H1 (cell line): ENCODE results near the gene HIP1. TPM values are rescaled to one million over a fixed set of nuclear protein-coding genes. Genes with fewer than 3 reads are reported as not detected.

Source experiments
- CTCF ChIA-PET: fragments of 300-600 bp; sonication (Branson Sonifier 250); formaldehyde crosslinking; loops from one replicate; lab custom pipeline; 2021; ENCODE audit not compliant: partially characterized antibody; lab: Charles Lee
- POLR2A ChIA-PET: fragments of 300-600 bp; sonication (Branson Sonifier 250); formaldehyde crosslinking; loops from one replicate; lab custom pipeline; 2021; ENCODE audit warnings: inconsistent platforms; ENCODE audit not compliant: partially characterized antibody; lab: Charles Lee
- DNase-seq, 2 experiments: peaks; one replicate each; pipeline versions ENCODE4 v3.0.0 to v3.0.0-alpha.2; 2010 to 2022; ENCODE audit warnings: low spot score in 2 of 2, low read depth in 1 of 2, mixed read lengths in 1 of 2
- FAIRE-seq: peaks from 2 replicates; lab custom pipeline; 2011; peaks lifted over from hg19 to GRCh38; lab: Jason Lieb, UNC
- H2AFZ ChIP-seq: 2 replicates; pipeline ENCODE4 v1.8.1; 2012; ENCODE audit warnings: low read length, inconsistent platforms
- H2AK5ac ChIP-seq: 2 replicates; pipeline ENCODE4 v1.6.1; 2013; ENCODE audit warnings: low read depth, low read length
- H2BK120ac ChIP-seq: replicated peaks from 2 replicates; pipeline ENCODE3; 2013; ENCODE audit warnings: low read depth, low read length, inconsistent platforms
- H2BK12ac ChIP-seq: 2 replicates; pipeline ENCODE4 v1.6.1; 2013; ENCODE audit warnings: low read depth, low read length
- H2BK15ac ChIP-seq: 2 replicates; pipeline ENCODE4 v1.6.1; 2013; ENCODE audit warnings: low read length
- H2BK20ac ChIP-seq: 2 replicates; pipeline ENCODE4 v1.6.1; 2013; ENCODE audit warnings: low read length
- H2BK5ac ChIP-seq: 2 replicates; pipeline ENCODE4 v1.6.1; 2013; ENCODE audit warnings: low read depth, low read length
- H3K14ac ChIP-seq: 2 replicates; pipeline ENCODE4 v1.6.1; 2013; ENCODE audit warnings: inconsistent platforms; ENCODE audit not compliant: insufficient read length
- H3K18ac ChIP-seq: 2 replicates; pipeline ENCODE4 v1.6.1; 2013; ENCODE audit warnings: low read length; ENCODE audit errors: extremely low read depth
- H3K23ac ChIP-seq: 2 replicates; pipeline ENCODE4 v1.6.1; 2013; ENCODE audit warnings: inconsistent platforms; ENCODE audit not compliant: insufficient read length
- H3K23me2 ChIP-seq: 2 replicates; pipeline ENCODE4 v1.6.1; 2013; ENCODE audit warnings: low read depth, low read length
- H3K27ac ChIP-seq: 2 replicates; pipeline ENCODE4 v1.6.1; 2011; ENCODE audit warnings: low read depth, low read length, inconsistent platforms
- H3K27me3 ChIP-seq, 4 experiments: replicated peaks in 1 of 4; 1 replicate in 1 of 4; 2 replicates in 3 of 4; pipeline versions ENCODE4 v1.6.1 to v1.8.1; 2011 to 2013; ENCODE audit warnings: low read length in 3 of 4, mild to moderate bottlenecking in 3 of 4, inconsistent platforms in 2 of 4, mixed read lengths in 2 of 4, moderate library complexity in 1 of 4; ENCODE audit not compliant: control insufficient read depth in 3 of 4, insufficient read depth in 3 of 4; ENCODE audit errors: extremely low read depth in 1 of 4
- H3K36me3 ChIP-seq, 4 experiments: 2 replicates each; pipeline versions ENCODE4 v1.6.1 to v1.8.1; 2011 to 2013; ENCODE audit warnings: mild to moderate bottlenecking in 4 of 4, low read length in 3 of 4, moderate library complexity in 2 of 4, control low read depth in 1 of 4, inconsistent platforms in 1 of 4; ENCODE audit not compliant: insufficient read depth in 4 of 4, control insufficient read depth in 2 of 4
- H3K4ac ChIP-seq: replicated peaks from 2 replicates; pipeline ENCODE3; 2013; ENCODE audit warnings: low read length, low read depth, mixed read lengths, inconsistent platforms; ENCODE audit not compliant: insufficient read length
- H3K4me1 ChIP-seq, 4 experiments: replicated peaks in 1 of 4; 1 replicate in 1 of 4; 2 replicates in 3 of 4; pipeline versions ENCODE4 v1.6.1 to v1.8.1; 2011 to 2013; ENCODE audit warnings: low read length in 3 of 4, inconsistent platforms in 2 of 4, mixed read lengths in 1 of 4; ENCODE audit not compliant: insufficient read depth in 4 of 4, control insufficient read depth in 3 of 4
- H3K4me2 ChIP-seq, 2 experiments: 2 replicates each; pipeline versions ENCODE4 v1.6.1 to v1.8.1; 2011 to 2013; ENCODE audit warnings: low read depth in 2 of 2, low read length in 2 of 2, control low read depth in 1 of 2, inconsistent platforms in 1 of 2, mild to moderate bottlenecking in 1 of 2; ENCODE audit not compliant: insufficient read depth in 1 of 2
- H3K4me3 ChIP-seq, 4 experiments: fragments of 200-600, 300-600 bp in 1 of 4; sonication (generic), shearing (Covaris generic), sonication (Bioruptor Twin) in 1 of 4; 2 replicates each; pipeline versions ENCODE4 v1.5.1 to v1.8.1; 2011 to 2016; ENCODE audit warnings: low read length in 4 of 4, low read depth in 3 of 4, control low read depth in 2 of 4, inconsistent platforms in 2 of 4, mild to moderate bottlenecking in 2 of 4, mixed read lengths in 1 of 4, moderate library complexity in 1 of 4; ENCODE audit not compliant: insufficient read depth in 2 of 4; ENCODE audit errors: extremely low read depth in 1 of 4
- H3K56ac ChIP-seq: replicated peaks from 2 replicates; pipeline ENCODE3; 2013; ENCODE audit warnings: low read depth, mild to moderate bottlenecking, mixed read lengths, low read length, inconsistent platforms; ENCODE audit not compliant: insufficient read length
- H3K79me1 ChIP-seq: 2 replicates; pipeline ENCODE4 v1.6.1; 2013; ENCODE audit warnings: low read depth, low read length, control low read depth
- H3K79me2 ChIP-seq, 2 experiments: 2 replicates each; pipeline versions ENCODE4 v1.6.1 to v1.8.1; 2012 to 2013; ENCODE audit warnings: low read length in 2 of 2, mild to moderate bottlenecking in 2 of 2, inconsistent platforms in 1 of 2; ENCODE audit not compliant: insufficient read depth in 2 of 2, control insufficient read depth in 1 of 2
- H3K9ac ChIP-seq, 4 experiments: replicated peaks in 1 of 4; 1 replicate in 1 of 4; 2 replicates in 3 of 4; pipeline versions ENCODE4 v1.6.1 to v1.8.1; 2011 to 2013; ENCODE audit warnings: low read depth in 3 of 4, low read length in 3 of 4, control low read depth in 2 of 4, mild to moderate bottlenecking in 2 of 4, moderate library complexity in 2 of 4, inconsistent platforms in 1 of 4; ENCODE audit errors: extremely low read depth in 1 of 4
- H3K9me3 ChIP-seq, 2 experiments: 2 replicates each; pipeline versions ENCODE4 v1.6.1 to v1.8.1; 2012 to 2013; ENCODE audit warnings: mild to moderate bottlenecking in 2 of 2, moderate library complexity in 2 of 2, control low read depth in 1 of 2, inconsistent platforms in 1 of 2, low read depth in 1 of 2, low read length in 1 of 2, mixed read lengths in 1 of 2; ENCODE audit not compliant: insufficient read depth in 2 of 2
- H4K20me1 ChIP-seq, 2 experiments: replicated peaks in 1 of 2; 2 replicates each; pipeline versions ENCODE3 to v1.8.1; 2011 to 2013; ENCODE audit warnings: inconsistent platforms in 2 of 2, low read length in 2 of 2, mild to moderate bottlenecking in 1 of 2; ENCODE audit not compliant: insufficient read depth in 2 of 2, control insufficient read depth in 1 of 2
- H4K5ac ChIP-seq: 2 replicates; pipeline ENCODE4 v1.6.1; 2013; ENCODE audit warnings: low read length, low read depth, mixed read lengths, inconsistent platforms; ENCODE audit not compliant: insufficient read length
- H4K8ac ChIP-seq: 2 replicates; pipeline ENCODE4 v1.8.0; 2013; ENCODE audit warnings: mild to moderate bottlenecking, moderate library complexity, low read length, inconsistent platforms; ENCODE audit not compliant: insufficient read depth; ENCODE audit errors: extremely low read depth
- H4K91ac ChIP-seq: replicated peaks from 2 replicates; pipeline ENCODE3; 2013; ENCODE audit warnings: low read length, mixed read lengths, inconsistent platforms; ENCODE audit not compliant: insufficient read length
- EZH2 ChIP-seq: fragments of 200-600 bp; sonication (generic); IDR thresholded peaks from 2 replicates; pipeline ENCODE4 v1.7.1; 2012; ENCODE audit warnings: low read depth, mild to moderate bottlenecking, moderate library complexity, low read length, inconsistent platforms; ENCODE audit not compliant: severe bottlenecking
- RAD21 ChIP-seq, 2 experiments: IDR thresholded peaks in 1 of 2; conservative IDR thresholded peaks in 1 of 2; 2 replicates each; pipeline ENCODE4 v1.6.1; 2011; ENCODE audit warnings: low read depth in 2 of 2, low read length in 2 of 2, improper control_type of control experiment in 1 of 2, inconsistent platforms in 1 of 2, mild to moderate bottlenecking in 1 of 2, moderate library complexity in 1 of 2
- RBBP5 ChIP-seq: IDR thresholded peaks from 2 replicates; pipeline ENCODE4 v1.7.1; 2012; ENCODE audit warnings: low read depth, mild to moderate bottlenecking, inconsistent platforms, low read length, moderate library complexity, borderline replicate concordance
- RXRA ChIP-seq: IDR thresholded peaks from 2 replicates; pipeline ENCODE4 v1.6.1; 2011; ENCODE audit warnings: low read depth, mild to moderate bottlenecking, low read length, moderate library complexity; ENCODE audit not compliant: insufficient read depth
- SP4 ChIP-seq: IDR thresholded peaks from 2 replicates; pipeline ENCODE4 v1.6.1; 2012; ENCODE audit warnings: low read length, inconsistent platforms
- TBP ChIP-seq: IDR thresholded peaks from 2 replicates; pipeline ENCODE4 v1.6.1; 2011; ENCODE audit warnings: low read depth, low read length, improper control_type of control experiment
- polyA plus RNA-seq, 7 experiments: library from polyadenylated mRNA; depleted of rRNA in 3 of 7; stranded (reverse) in 5 of 7; unstranded in 2 of 7; fragments of >200 nt in 5 of 7; fragments of 200-250 nt in 2 of 7; gene quantifications; 1 replicate in 5 of 7; 2 replicates in 1 of 7; 4 replicates in 1 of 7; pipeline versions ENCODE4 v1.2.1 to v1.2.3, GENCODE V29; 2011 to 2013; ENCODE audit warnings: missing spikeins in 2 of 7, mixed read lengths in 2 of 7
- total RNA-seq: library from RNA; stranded (reverse); fragmentation: NEBNext Ultra II Directional; extraction: Animal tissue kit (Norgen Biotek cat#: 25700); gene quantifications from 2 replicates; pipeline ENCODE4 v1.2.1, GENCODE V29; 2021

Gene HIP1
- total and polyA plus RNA-seq, 2 of the 8 experiments (the other 6 are each of a cell fraction or from before 2014, with no cell fraction given), result 51.8 to 108 TPM

DNA sequence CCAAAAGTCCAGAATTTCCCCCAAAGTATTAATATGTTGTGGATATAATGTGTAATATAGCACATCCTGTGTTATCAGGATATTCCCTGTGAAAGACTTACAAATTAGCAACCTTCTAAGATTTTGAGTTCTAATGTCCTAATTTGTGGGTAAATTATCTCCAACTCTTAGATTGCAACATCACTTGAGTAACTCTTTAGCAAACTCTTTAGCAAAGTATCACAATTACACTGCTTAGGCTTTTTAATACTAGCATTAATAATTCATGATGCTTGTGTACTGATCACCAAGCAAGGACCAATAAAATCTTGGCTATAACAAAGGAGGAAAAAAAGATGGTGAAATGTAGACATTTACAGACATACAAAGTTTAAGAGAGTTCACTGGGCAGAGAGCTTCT, 27.7 kb downstream of the HIP1 start:
- Histone ChIP-seq H3K4ac (no peak overlapping the region), H3K79me2 (no peaks in the 10 kb centered on the region), H3K36me3 (no peaks in the 10 kb centered on the region), H2AK5ac (no peak overlapping the region), H3K9me3 (peaks cover 0 to 6% of the 10 kb centered on the region in 2 experiments; a peak in 1 of 4 replicates), H3K14ac (no peak overlapping the region), H2BK5ac (no peak overlapping the region), H4K8ac (no peak overlapping the region), H3K4me1 (no peaks in the 10 kb centered on the region), H4K91ac (no peak overlapping the region), H2BK12ac (no peak overlapping the region), H3K18ac (no peak overlapping the region), H4K20me1 (peaks cover 0 to 2% of the 10 kb centered on the region in 2 experiments), H2AFZ (no peak overlapping the region), H4K5ac (no peak overlapping the region), H3K4me3 (no peak overlapping the region), H3K4me2 (no peak overlapping the region), H3K27me3 (no peaks in the 10 kb centered on the region), H2BK20ac (no peak overlapping the region), H3K23me2 (no peaks in the 10 kb centered on the region; the same call in 1 of the 2 replicates), H3K79me1 (no peaks in the 10 kb centered on the region), H3K56ac (no peak overlapping the region), H3K27ac (no peak overlapping the region), H2BK15ac (no peak overlapping the region), H2BK120ac (no peak overlapping the region), H3K9ac (no peak overlapping the region), H3K23ac (no peak overlapping the region)
- POLR2A ChIA-PET, result no interaction called here
- CTCF ChIA-PET, result interaction anchor here (1.0 to 1.4 kb wide), 4 partner anchors 12 to 51 kb away, joined by 3 to 4 read pairs (median 4); no protein-coding TSS in a partner anchor
- no peak for FAIRE-seq
- DNase-seq, result no peak
- TF ChIP-seq EZH2, result no peak
- TF ChIP-seq RXRA, result no peak
- no peak for TF ChIP-seq SP4
- TF ChIP-seq RBBP5, result no peak
- no peak for TF ChIP-seq TBP
- no peak for TF ChIP-seq RAD21 (IDR thresholded peaks at IDR 0.05 in 1 of 2, conservative IDR thresholded peaks at IDR 0.05 in 1 of 2; ENCODE audit: low read depth in 2 of 2, low read length in 2 of 2)
